Hypothalamus (tissue), 51 donors: Measurements from ENCODE around the gene PEAK3.

ENCODE experiments used
- DNase-seq, 51 donors: peaks; one replicate each; lab custom pipeline; 2025; lab: John Stamatoyannopoulos, UW

Gene PEAK3

GRCh38 chr19:2282062-2282861, at the start of gene PEAK3:
TSS of gene PEAK3 (minus strand) at chr19:2282175. CDS start at chr19:2280931, 1,244 bp downstream.
- DNase-seq = peak in 33 of 51 donors; percentile 19 to 65 (median 34)

- DNase-seq = peak in 4 of 51 donors; percentile 13 to 20 (median 17)
Observed at GRCh38 chr19:2330632-2331284, 48.8 kb upstream of the PEAK3 start.

GRCh38 chr19:2330255-2330631, 48.3 kb upstream of the PEAK3 start:
- no peak for DNase-seq

GRCh38 chr19:2329501-2329916, 47.5 kb upstream of the PEAK3 start:
- DNase-seq = no peak

GRCh38 chr19:2329149-2329478, 47.1 kb upstream of the PEAK3 start:
- no peak for DNase-seq

GRCh38 chr19:2328401-2329148, 46.6 kb upstream of the PEAK3 start, which contains the start of the genes LSM7 and SPPL2B:
TSS of gene LSM7 (minus strand) at chr19:2328586. CDS start at chr19:2328566, 20 bp downstream.
TSS of gene SPPL2B (plus strand) at chr19:2328684. CDS start at chr19:2328710, 26 bp downstream.
- peak; percentile 33 to 97 (median 81) for DNase-seq

- DNase-seq = peak in 10 of 51 donors; percentile 16 to 58 (median 25)
Observed at GRCh38 chr19:2327773-2328400, 45.9 kb upstream of the PEAK3 start.

- no peak for DNase-seq
Observed at GRCh38 chr19:2326699-2327360, 44.9 kb upstream of the PEAK3 start.

- DNase-seq = no peak
Observed at GRCh38 chr19:2325281-2326046, 43.5 kb upstream of the PEAK3 start.

GRCh38 chr19:2324220-2324948, 42.4 kb upstream of the PEAK3 start:
- no peak for DNase-seq

GRCh38 chr19:2323707-2324106, 41.7 kb upstream of the PEAK3 start:
- no peak for DNase-seq

- no peak for DNase-seq
Observed at GRCh38 chr19:2321565-2322283, 39.7 kb upstream of the PEAK3 start.

- DNase-seq = no peak
Observed at GRCh38 chr19:2320939-2321338, 39.0 kb upstream of the PEAK3 start.

- DNase-seq = no peak
Observed at GRCh38 chr19:2320049-2320448, 38.1 kb upstream of the PEAK3 start.

- no peak for DNase-seq
Observed at GRCh38 chr19:2319551-2319950, 37.6 kb upstream of the PEAK3 start.

GRCh38 chr19:2318923-2319322, 36.9 kb upstream of the PEAK3 start:
- DNase-seq = no peak

- DNase-seq = no peak
Observed at GRCh38 chr19:2317756-2318155, 35.8 kb upstream of the PEAK3 start.

- no peak for DNase-seq
Observed at GRCh38 chr19:2317300-2317699, 35.3 kb upstream of the PEAK3 start.
